ENCODE measurements around the gene SPIC.

SPIC gene

GRCh38 chr12:101536069-101536674 is 61.0 kb downstream of the SPIC start:
- Histone ChIP-seq H3K27ac (ENCODE audit: low read length) (no peak overlapping the region), H3K36me3 (ENCODE audit: control insufficient read depth in 1 of 2, insufficient read depth in 2 of 2, low read length in 2 of 2) (no peaks in the 10 kb centered on the region), H3K9me3 (ENCODE audit: control insufficient read depth in 1 of 2, low read length in 2 of 2) (no peaks in the 10 kb centered on the region), H3K27me3 (ENCODE audit: low read depth, low read length) (no peaks in the 10 kb centered on the region), H3K4me1 (ENCODE audit: control insufficient read depth in 1 of 2, insufficient read depth in 2 of 2, low read length in 2 of 2) (no peaks in the 10 kb centered on the region), H3K4me3 (ENCODE audit: low read depth in 1 of 2, low read length in 2 of 2) (no peak overlapping the region)
